Upper lobe of left lung (tissue), 4 donors: Measurements from ENCODE around the gene EIF3B.

Experiments
- POLR2A ChIP-seq, 4 donors: fragments of 450-650 bp; IDR thresholded peaks; one replicate each; pipeline ENCODE4 v1.5.1; 2016 to 2017; ENCODE audit warnings: antibody characterized with exemption in 4 of 4, mild to moderate bottlenecking in 2 of 4
- TF ChIP-seq, protein P1 (sequence below), 6 experiments: fragments of 450-650 bp in 4 of 6; fragments of 200-600 bp in 2 of 6; sonication (generic) in 2 of 6; IDR thresholded peaks; one replicate each; pipeline ENCODE4 v1.5.1; 2016 to 2019; ENCODE audit warnings: antibody characterized with exemption in 6 of 6

- no peak for TF ChIP-seq POLR2A (IDR thresholded peaks at IDR 0.05)
- TF ChIP-seq, protein P1, sequence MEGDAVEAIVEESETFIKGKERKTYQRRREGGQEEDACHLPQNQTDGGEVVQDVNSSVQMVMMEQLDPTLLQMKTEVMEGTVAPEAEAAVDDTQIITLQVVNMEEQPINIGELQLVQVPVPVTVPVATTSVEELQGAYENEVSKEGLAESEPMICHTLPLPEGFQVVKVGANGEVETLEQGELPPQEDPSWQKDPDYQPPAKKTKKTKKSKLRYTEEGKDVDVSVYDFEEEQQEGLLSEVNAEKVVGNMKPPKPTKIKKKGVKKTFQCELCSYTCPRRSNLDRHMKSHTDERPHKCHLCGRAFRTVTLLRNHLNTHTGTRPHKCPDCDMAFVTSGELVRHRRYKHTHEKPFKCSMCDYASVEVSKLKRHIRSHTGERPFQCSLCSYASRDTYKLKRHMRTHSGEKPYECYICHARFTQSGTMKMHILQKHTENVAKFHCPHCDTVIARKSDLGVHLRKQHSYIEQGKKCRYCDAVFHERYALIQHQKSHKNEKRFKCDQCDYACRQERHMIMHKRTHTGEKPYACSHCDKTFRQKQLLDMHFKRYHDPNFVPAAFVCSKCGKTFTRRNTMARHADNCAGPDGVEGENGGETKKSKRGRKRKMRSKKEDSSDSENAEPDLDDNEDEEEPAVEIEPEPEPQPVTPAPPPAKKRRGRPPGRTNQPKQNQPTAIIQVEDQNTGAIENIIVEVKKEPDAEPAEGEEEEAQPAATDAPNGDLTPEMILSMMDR (IDR thresholded peaks at IDR 0.05): no peak
Measured at GRCh38 chr7:2388637-2388954, 34.0 kb downstream of the EIF3B start.
